GM19467 (cell line): ENCODE data around the gene LMAN1.

Experiments used
- ATAC-seq: cut with Tn5 transposase; IDR thresholded peaks from one replicate; pipeline ENCODE4 v1.9.1; 2021; ENCODE audit warnings: mild to moderate bottlenecking, moderate library complexity; ENCODE audit not compliant: unreplicated experiment

The LMAN1 gene

DNA sequence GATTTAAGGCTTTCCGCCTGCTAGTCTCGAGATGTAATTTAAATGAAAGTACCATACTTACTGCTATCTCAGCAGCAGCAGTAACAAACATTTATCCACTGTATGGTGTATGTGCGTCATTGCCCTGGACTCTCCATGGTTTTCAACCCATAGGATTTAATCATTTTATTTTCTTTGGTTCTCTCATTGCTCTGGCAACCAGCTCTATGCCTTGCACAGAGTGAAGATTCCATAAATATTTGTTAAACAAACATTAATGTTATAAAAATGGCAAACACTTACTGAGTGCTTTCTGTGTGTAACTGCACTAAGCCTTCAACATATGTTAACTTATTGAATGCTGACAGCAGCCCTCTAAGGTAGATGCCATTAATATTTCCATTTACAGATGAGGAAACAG is 1.3 kb upstream of the LMAN1 start:
- ATAC-seq = no peak

DNA sequence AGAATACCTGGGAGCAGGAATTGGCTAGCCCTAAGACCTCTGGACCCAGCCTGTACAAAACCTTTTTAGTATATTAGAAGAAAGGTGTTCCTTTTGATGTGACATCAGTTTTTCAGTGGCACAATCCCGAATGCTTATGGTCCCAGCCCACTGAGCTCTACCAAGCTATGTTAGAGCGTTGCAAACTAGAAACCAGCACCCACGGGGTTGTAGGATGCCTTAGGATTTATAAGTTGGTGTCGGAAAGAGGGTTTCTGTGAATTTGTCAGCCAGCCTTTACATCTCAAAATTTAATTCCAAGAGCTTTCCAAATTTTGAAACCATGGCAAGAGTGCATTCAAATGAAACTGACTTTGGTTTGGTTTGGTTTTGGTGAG is 499 bp upstream of the LMAN1 start:
- ATAC-seq = peak; percentile 21

DNA sequence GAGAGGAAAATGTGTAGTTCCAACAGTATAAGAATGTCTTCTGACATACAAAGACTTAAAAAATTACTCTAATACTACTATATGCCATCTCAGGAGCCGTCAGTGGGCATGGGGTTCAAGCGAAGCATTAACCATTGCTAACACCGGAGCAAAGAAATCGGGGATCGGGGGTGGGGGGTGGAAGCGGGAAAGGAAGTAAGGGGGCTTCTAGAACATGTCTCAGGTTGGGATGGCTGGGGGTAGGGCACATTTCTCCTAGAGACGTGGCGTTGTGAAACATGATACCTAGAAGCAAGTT is 702 bp downstream of the LMAN1 start:
- no peak for ATAC-seq

DNA sequence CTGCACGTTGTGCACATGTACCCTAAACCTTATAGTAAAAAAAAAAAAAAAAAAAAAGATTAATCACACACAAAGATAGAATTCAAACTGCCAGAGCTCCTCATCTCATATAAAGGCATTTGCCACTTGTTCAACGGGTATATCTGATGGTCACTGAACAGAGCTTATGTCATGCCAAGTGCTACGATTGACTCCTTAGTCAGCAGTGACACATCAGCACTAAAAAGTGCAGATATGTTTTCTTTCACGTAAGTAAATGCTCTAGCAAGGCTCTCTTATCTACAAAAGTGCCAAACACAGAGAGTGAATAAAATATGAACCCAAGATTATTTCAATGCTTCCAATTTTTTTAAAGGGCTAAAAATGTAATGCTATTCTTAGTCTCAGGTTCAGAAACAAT is 1.1 kb downstream of the LMAN1 start:
- no peak for ATAC-seq

DNA sequence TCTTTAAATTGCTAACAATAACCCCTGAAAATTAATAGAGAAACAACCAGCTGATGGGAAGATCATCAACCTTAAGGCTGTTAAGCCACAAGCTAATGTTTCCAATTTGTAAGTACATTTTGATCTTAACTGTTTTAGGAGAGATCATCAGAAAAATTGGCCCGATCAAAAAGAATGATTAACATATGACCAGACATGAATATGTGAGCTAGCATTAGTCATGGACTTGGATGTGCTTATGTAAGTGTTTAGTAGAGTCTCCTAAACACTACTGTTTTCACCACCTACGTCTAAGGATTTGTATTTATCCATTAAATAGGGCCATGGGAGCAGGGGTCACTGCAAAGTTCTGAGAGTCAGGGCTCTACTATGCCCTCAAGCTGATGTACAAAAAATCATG is 4.3 kb downstream of the LMAN1 start:
- ATAC-seq = no peak

DNA sequence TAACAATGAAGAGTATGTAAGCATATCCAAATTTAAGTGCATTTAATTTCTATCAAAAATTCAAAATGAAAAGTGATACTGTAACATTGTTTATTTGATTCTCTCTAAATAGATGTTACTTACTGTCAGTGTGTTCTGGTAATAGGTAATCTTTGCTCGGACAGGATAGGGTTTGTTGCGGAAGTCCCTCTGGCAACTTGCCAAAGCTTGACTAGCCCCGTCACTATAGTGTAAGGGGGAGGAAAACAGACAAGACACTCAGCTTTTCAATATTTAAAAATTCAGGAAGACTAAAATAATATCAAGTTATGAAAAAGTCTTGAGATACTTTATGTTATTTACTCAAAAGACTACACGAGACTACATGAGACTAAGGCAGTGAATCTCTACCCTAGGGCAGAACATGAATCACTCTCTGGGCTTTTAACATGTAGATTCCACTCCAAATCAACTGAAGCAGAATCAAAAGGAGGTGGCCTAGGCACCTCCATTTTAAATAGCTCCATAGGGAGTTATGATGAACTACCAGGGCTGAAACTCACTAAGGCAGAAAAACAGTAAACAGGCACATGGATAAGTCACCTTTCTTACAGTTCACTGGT is 5.9 kb downstream of the LMAN1 start:
- ATAC-seq = no peak

DNA sequence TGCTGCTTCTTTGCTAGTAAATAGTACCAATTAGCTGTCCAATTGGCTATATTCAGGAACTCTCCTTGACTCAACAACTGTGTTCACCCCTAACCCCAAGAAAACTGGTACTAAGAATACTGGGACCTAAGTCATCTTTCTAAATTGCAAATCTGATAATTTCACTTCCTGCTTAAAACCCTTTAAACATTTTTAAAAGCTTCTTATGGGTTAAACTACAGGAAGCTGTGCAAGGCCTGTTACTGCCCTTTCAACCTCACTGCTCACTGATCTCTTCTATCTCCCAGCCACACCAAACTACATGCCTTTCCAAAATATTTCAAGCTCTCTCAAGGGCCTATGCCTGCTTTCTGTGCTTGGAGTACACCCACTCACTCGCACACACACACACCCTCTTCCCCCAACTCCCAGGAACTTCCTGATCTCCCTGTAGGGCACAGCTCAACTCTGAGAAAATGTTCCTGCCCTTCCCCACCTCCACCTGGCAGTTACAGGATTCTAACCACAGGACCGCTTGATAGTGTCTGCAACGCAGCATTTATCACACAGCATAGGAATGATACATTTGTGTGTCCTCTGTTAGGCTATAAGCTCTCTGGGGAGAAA is 6.7 kb downstream of the LMAN1 start:
- no peak for ATAC-seq

DNA sequence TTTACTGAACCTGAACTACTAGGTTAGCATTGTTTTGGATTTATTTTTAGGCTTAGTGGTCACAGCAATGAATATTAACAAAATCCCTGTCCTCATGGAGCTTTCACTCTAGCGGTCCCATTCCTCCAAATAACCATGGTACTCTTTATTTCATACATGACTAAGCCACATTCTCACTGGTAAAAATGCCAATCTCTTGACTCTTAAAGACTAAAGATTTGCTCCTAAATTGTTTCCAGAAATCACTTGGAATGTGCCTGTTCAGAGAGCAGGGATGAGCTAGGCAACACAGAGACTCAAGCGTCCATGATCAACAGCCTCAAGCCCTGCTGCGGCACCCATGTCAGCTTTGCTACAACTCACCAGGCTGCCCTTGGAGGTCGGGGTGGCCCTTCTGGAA is 13.5 kb downstream of the LMAN1 start:
- ATAC-seq = no peak

DNA sequence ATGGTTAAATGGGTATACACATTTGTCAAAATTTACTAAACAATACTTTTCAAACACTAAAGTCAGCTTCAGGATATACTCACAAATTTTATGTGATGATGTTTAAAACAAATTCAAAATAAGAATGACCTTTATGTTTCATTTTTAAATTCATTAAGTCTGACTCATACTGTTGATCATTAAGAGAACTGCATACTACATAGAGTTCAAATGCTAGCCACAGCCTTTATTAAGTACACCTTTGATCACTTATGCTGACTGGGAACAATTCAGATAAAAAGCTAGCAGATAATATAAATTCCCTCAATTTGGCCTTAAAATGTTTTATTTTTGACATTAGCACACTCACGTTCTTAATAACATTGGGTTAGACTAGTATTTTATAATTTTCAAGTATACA is 14.1 kb downstream of the LMAN1 start:
- ATAC-seq = no peak

DNA sequence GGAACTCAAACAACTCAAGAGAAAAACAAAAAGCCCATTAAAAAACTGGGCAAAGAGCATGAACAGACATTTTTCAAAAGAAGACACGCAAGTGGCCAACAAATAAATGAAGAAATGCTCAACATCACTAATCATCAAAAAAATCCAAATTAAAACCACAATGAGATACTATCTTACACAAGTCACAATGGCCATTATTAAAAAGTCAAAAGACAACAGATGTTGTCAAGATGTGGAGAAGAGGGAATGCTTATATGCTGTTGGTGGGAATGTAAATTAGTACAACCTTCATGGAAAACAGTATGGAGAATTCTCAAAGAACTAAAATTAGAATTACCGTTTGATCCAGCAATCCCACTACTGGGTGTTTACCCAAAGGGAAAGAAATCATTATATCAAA is 15.1 kb downstream of the LMAN1 start:
- ATAC-seq = no peak

DNA sequence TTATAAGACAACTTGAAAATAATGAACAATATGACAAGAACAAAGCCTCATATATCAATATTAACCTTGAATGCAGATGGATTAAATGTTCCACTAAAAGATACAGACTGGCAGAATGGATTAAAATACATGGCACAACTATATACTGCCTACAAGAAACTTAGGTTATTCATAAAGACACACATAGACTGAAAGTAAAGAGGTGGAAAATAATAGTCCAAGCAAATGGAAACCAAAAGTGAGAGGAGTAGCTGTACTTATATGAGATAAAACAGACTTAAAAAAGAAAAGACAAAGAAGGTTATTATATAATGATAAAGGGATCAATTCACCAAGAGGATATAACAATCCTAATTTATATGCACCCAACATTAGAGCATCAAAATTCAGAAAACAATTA is 18.2 kb downstream of the LMAN1 start:
- ATAC-seq = no peak

DNA sequence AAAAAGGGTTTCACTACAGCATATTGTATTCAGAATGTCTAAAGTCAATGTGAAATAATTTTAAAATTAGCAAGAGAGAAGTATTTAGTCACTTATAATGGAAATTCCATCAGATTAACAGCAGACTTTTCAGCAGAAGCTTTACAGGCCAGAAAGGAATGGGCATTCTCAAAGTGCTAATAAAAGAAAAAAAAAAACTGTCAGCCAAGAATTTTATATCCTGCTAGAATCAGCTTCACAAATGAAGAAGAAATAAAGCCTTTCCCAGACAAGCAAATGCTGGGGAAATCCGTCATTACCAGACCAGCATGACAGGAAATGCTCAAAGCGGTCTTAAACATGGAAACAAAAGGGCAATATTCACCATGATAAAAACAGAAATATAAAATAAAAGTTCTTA is 18.8 kb downstream of the LMAN1 start:
- ATAC-seq = no peak

DNA sequence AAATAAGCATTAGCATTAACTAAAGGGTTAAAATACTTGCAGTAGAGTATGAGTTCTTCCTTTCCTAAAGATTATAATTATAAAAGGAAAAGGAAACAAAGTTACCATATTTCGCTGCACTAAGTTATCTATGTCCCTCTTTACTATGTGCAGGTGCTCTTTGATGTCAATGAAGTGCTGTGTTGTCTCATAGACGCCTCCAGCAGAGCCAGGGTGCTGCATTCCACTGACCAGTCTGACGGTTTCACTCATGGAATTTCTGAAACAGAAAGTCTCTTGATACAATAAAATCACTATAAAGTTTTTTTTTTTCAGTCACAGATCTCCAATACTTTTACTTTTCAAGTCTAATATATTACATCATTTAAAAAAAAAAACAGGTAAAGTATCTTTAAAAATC is 26.1 kb downstream of the LMAN1 start:
- ATAC-seq = no peak

DNA sequence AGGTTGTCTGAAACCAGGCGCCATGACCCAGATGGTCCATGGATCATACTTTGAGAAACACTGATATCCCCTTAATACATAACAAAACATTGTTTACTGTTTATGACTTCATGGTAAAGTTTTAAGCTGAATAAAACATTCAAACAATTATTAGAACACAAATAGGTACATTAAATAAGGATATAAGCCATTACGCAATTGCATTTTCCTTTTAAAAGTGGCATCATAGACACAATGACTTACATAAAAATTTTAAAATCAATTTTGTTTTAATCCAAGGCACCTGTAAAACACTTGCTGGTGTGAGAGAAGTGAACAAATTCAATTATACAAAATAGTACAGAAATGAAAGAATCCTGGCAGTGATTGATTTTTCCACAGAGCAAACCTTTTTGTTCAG is 30.4 kb downstream of the LMAN1 start:
- no peak for ATAC-seq

DNA sequence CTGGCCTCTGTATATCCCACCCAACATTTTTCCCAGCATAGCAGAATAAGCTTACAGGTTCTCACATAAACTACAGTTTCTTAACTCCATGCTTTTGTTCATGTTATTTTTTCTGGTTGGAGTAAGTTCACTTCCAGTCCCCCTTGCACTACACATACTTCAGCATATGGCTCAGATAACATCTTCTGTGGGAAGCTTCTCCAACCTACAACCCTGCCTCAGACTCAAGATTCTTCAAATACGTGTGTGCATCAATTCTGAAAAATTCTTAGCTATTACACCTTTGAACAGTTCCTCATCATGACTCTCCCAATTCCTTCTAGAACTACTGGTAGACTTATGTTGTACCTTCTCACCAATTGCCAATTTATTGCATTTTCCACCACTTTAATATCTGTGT is 33.1 kb downstream of the LMAN1 start:
- no peak for ATAC-seq

DNA sequence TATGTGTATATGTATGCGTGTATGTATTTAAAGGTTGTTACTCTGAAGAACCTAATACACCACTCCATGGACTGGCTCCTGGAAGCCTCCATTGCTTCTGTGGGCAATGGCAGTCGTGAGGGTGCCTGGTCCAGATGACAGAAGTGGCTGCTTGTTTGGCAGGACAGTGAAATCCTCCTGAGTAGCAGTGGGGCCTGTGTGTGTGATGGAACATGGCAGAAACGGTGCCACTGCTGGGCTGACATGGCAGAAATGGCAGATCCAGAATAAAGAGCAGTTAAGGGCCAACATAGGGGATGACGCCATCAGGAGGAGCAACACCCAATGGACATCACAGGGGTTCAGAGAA is 34.5 kb downstream of the LMAN1 start:
- no peak for ATAC-seq

DNA sequence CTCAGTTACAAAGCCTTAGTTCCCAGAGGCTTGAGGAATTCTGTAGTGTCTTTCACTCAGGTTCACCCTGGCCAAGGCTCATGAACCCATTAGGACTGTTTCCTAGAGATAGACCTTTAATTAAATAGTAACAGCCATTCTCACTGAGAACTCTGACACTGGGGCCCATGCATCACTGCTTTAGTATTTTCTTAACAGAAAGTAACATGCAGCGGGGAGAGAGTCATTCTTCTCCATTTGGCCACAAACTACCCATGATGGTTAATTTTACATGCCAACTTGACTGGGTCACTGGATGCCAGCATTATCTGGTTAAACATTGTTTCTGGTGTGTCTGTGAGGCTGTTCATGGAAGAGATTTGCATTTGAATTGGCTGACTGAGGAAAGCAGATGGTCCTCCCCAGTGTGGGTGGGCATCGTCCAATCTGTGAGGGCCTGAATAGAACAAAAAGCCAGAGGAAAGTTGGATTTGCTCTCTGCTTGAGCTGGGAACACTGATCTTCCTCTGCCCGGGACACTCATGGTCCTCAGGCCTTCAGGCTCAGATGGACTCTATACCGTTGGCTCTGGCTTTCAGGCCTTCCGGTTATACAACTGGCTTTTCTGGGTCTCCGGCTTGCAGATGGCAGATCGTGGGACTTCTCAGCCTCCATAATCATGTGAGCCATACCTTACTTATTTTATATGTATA is 35.0 kb downstream of the LMAN1 start:
- ATAC-seq = no peak

DNA sequence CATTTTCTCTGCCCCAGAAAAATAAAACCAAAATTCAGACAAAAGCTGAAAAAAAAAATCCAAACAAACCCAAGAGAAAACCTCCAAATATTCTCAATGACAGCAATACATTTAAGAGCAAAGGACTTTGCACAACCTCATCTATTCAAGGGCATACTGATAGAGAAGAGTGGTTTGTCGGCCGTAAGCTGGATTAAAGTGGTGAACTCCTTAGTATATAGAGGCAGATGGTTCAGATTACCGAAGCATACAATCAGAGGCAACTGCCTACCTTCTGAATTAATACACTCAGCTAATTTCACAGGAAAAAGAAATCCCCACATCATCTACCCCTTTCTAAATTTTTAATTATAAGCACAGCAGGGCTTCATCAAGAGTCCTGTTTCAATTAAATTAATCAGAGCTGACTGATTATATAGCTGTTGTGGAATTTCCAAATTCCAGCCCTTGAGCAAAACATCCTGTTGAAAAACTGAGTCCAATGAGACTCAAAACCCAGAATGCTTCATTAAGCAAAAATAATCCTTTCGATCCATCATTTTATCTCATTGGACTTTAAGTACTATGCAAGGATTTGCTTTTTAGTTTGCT is 40.5 kb downstream of the LMAN1 start, which contains the start of gene CPLX4:
Gene CPLX4 (minus strand): TSS at position 190 of the 591 bp plus-strand sequence. CDS start 187 bp downstream, at position 3.
- no peak for ATAC-seq

DNA sequence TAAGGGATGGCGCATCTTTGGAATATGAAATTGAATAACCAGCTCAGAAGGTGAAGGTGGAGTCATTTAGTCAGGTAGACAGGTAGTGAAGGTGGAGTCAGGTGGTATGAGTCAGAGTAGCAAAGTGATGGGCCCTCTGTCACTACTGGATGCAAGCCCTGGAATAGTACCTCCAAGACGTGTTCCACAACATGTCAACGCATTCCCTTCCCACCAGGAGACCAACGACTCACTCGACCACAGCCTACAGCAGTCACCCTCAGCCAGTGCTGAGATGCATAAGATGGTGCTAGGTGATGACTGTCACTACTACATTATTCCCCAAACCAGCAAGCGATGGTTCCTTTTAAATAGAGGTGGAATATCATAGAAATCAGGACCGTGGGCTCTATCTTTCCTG is 47.4 kb downstream of the LMAN1 start:
- no peak for ATAC-seq

DNA sequence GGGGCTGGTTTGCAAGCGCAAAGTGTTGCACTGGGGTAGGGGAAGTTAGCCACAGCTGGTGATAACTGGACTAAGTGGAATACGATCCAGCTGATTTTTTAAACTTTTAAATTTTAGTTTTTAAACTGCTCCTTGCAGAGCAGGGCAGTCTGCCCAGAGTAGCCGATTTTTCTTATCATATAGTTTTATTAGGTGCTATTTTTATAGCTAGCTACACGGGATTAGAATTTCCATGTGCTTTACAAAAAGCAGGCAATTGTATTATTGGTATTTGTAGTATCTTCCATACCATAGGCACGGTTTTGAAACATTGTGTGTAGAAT is 50.2 kb downstream of the LMAN1 start:
- no peak for ATAC-seq

DNA sequence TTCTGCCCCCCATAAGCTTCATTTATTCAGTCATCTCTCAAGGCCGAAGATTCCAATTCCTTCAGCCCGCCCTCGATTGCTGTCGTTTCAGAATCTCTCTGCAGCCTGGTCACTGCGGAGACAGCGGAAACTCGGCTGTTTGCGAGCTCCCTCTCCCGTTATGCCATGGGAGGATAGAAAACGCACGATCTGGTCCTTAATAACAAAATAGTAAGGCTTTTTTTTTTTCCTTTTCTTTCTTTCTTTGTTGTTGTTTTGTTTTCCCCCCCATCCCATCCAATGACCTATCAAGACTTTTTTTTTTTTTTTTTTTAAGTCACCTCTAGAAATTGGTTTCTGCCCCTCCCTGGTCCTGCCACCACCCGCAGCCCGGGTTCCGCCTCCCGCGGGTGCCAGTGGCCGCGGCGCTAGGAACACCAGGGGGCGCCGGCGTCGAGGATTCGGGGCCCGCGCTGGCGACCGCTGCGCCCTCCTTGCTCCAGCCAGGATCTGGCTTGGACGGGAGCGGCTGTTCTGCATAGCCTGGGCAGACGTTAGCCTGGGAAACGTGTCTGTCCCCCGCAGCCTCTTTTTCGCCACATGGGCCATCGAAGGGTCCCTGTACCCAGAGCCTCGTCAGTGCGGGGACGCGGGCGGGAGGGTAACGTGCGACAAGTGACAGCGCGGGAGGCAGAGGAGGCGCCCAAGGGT is 50.7 kb downstream of the LMAN1 start:
- no peak for ATAC-seq

DNA sequence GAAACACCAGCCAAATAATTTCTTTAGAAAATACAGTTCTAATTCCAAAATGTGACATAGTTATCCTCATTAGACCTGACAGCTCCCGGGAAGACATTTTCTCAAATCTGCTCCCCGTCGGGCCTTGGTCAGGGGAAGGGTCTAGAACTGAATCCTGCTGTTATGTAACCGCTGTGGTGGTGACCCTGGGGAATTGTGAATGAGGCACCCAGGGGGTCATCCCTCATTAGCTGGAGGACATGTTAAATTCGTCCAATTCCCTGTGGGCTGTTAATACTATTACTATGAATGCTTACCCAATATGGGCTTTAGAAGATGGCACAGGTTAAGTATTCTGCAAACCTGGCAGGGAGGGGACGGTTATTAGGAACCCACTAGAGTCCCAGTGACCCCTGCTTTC is 52.4 kb downstream of the LMAN1 start:
- no peak for ATAC-seq
